Testis (tissue), 3 donors: Measurements from ENCODE around the gene PPFIA4. TPM values are rescaled to one million over a fixed set of nuclear protein-coding genes. Genes with fewer than 3 reads are reported as not detected.

Experiments used
- DNase-seq: peaks from one replicate; pipeline ENCODE4 v3.0.0-alpha.2; 2019
- H3K27ac ChIP-seq, 2 donors: fragments of 200-600 bp; sonication (generic); one replicate each; pipeline ENCODE4 v1.5.1; 2019
- H3K27me3 ChIP-seq: fragments of 200-600 bp; sonication (generic); one replicate; pipeline ENCODE4 v1.5.1; 2019
- H3K36me3 ChIP-seq: fragments of 200-600 bp; sonication (generic); one replicate; pipeline ENCODE4 v1.5.1; 2017; ENCODE audit warnings: low read depth; ENCODE audit errors: missing control alignments
- H3K4me1 ChIP-seq: fragments of 200-600 bp; sonication (generic); one replicate; pipeline ENCODE4 v1.5.1; 2019
- H3K4me3 ChIP-seq, 2 donors: fragments of 200-600 bp; sonication (generic); one replicate each; pipeline ENCODE4 v1.5.1; 2017 to 2019
- H3K9me3 ChIP-seq: fragments of 200-600 bp; sonication (generic); one replicate; pipeline ENCODE4 v1.5.1; 2017
- CTCF ChIP-seq, 3 experiments: fragments of 450-650 bp in 2 of 3; fragments of 200-600 bp in 1 of 3; sonication (generic) in 1 of 3; IDR thresholded peaks; one replicate each; pipeline ENCODE4 v1.5.1; 2016 to 2019; ENCODE audit warnings: antibody characterized with exemption in 3 of 3, mild to moderate bottlenecking in 2 of 3, moderate library complexity in 1 of 3
- POLR2A ChIP-seq: fragments of 450-650 bp; IDR thresholded peaks from one replicate; pipeline ENCODE4 v1.6.1; 2017; ENCODE audit warnings: antibody characterized with exemption, mild to moderate bottlenecking, moderate library complexity
- WGBS, 2 donors: methylation state at CpG; one replicate each; pipeline ENCODE4 v1.1.5; 2018; 5-methylcytosine and 5-hydroxymethylcytosine counted together
- intact Hi-C: fragments of 100-400 bp; cut with DNase I; formaldehyde crosslinking; loops from one replicate; pipeline ENCODE4 v1.15.1; 2023; ENCODE audit warnings: low total_unique reads
- polyA plus RNA-seq: library from polyadenylated mRNA; stranded (reverse); fragments of 350-450 nt; fragmentation: Illumina TruSeq; extraction: RNeasy Lipid Tissue Mini Kit (QIAGEN cat#74804); gene quantifications from one replicate; pipeline ENCODE4 v1.2.3, GENCODE V29; 2014; ENCODE audit warnings: low read depth, low replicate concordance; ENCODE audit not compliant: insufficient read depth
- total RNA-seq, 2 donors: library from RNA; depleted of rRNA; stranded (reverse); fragments of >200 nt; gene quantifications; one replicate each; pipeline ENCODE4 v1.2.3, GENCODE V29; 2016

PPFIA4 gene
- total and polyA plus RNA-seq, 3 donors from 2014 or later, result 6.6 to 33.1 (median 27.2) TPM

- no peak overlapping the region for H3K27ac ChIP-seq
Measured at GRCh38 chr1:203051841-203052324, 25.6 kb downstream of the PPFIA4 start.

GRCh38 chr1:203052601-203053000 lies 26.3 kb downstream of the PPFIA4 start:
- no peaks in the 10 kb centered on the region for H3K36me3 ChIP-seq
- no peak for DNase-seq
- no peaks in the 10 kb centered on the region for H3K9me3 ChIP-seq
- 74 to 82% methylated on average over 3 of the region's 3 CpGs for WGBS, 2 donors
- no peak for TF ChIP-seq POLR2A
- no peak for TF ChIP-seq CTCF (IDR thresholded peaks at IDR 0.05)
- intact Hi-C loops, result no loop called here
- no peak overlapping the region for H3K4me3 ChIP-seq
- peaks cover 8% of the 10 kb centered on the region for H3K4me1 ChIP-seq
- H3K27ac ChIP-seq, result no peak overlapping the region
- H3K27me3 ChIP-seq, result no peaks in the 10 kb centered on the region

More at GRCh38 chr1:203051841-203052324, 25.6 kb downstream of the PPFIA4 start:
- Histone ChIP-seq H3K36me3 (no peaks in the 10 kb centered on the region), H3K27me3 (no peaks in the 10 kb centered on the region), H3K9me3 (no peaks in the 10 kb centered on the region), H3K4me3 (no peak overlapping the region), H3K4me1 (peaks cover 8% of the 10 kb centered on the region)
- TF ChIP-seq POLR2A (no peak), CTCF (IDR thresholded peaks at IDR 0.05) (no peak)
- intact Hi-C loops, result no loop called here
- 45 to 74% methylated on average over 17 to 20 of the region's 20 CpGs for WGBS, 2 donors
- DNase-seq, result no peak

GRCh38 chr1:203054184-203054583 lies 27.9 kb downstream of the PPFIA4 start:
- no peak for DNase-seq
- no peak overlapping the region for H3K4me3 ChIP-seq
- no peaks in the 10 kb centered on the region for H3K36me3 ChIP-seq
- TF ChIP-seq POLR2A, result no peak
- TF ChIP-seq CTCF (IDR thresholded peaks at IDR 0.05), result no peak
- intact Hi-C loops, result no loop called here
- H3K27me3 ChIP-seq, result no peaks in the 10 kb centered on the region
- H3K27ac ChIP-seq, result no peak overlapping the region
- no peaks in the 10 kb centered on the region for H3K9me3 ChIP-seq
- H3K4me1 ChIP-seq, result peaks cover 8% of the 10 kb centered on the region
- 73 to 81% methylated on average over 1 of the region's 1 CpG for WGBS, 2 donors

GRCh38 chr1:203054642-203055041 lies 28.4 kb downstream of the PPFIA4 start:
- Histone ChIP-seq H3K9me3 (no peaks in the 10 kb centered on the region), H3K4me1 (peaks cover 8% of the 10 kb centered on the region), H3K4me3 (no peak overlapping the region), H3K36me3 (no peaks in the 10 kb centered on the region), H3K27ac (no peak overlapping the region), H3K27me3 (no peaks in the 10 kb centered on the region)
- intact Hi-C loops, result no loop called here
- WGBS, 2 donors, result 85 to 94% methylated on average over 5 of the region's 5 CpGs
- TF ChIP-seq CTCF (IDR thresholded peaks at IDR 0.05), result no peak
- TF ChIP-seq POLR2A, result no peak
- no peak for DNase-seq

- intact Hi-C loops, result no loop called here
- H3K9me3 ChIP-seq, result no peaks in the 10 kb centered on the region
- no peaks in the 10 kb centered on the region for H3K36me3 ChIP-seq
- no peak overlapping the region for H3K4me3 ChIP-seq
- H3K27me3 ChIP-seq, result no peaks in the 10 kb centered on the region
- DNase-seq, result no peak
- H3K4me1 ChIP-seq, result peaks cover 8% of the 10 kb centered on the region
- TF ChIP-seq POLR2A (no peak), CTCF (IDR thresholded peaks at IDR 0.05) (no peak)
- WGBS, 2 donors, result 89 to 94% methylated on average over 15 to 20 of the region's 24 CpGs
- H3K27ac ChIP-seq, result no peak overlapping the region
Measured at GRCh38 chr1:203055161-203055799, 29.0 kb downstream of the PPFIA4 start.
